Measurements from ENCODE around the gene FBXW8.

FBXW8 gene

GRCh38 chr12:116887897-116888296, 22.9 kb upstream of the FBXW8 start:
- no peak for DNase-seq

- DNase-seq: no peak
These were observed 20.4 kb upstream of the FBXW8 start for GRCh38 chr12:116890330-116890729.

GRCh38 chr12:116891019-116891418, 19.7 kb upstream of the FBXW8 start:
- DNase-seq: no peak

GRCh38 chr12:116892349-116893140, 18.2 kb upstream of the FBXW8 start:
- DNase-seq: no peak

GRCh38 chr12:116894913-116895312, 15.8 kb upstream of the FBXW8 start:
- no peak for DNase-seq

GRCh38 chr12:116896411-116896924, 14.3 kb upstream of the FBXW8 start:
- DNase-seq: no peak

- no peak for DNase-seq
These were observed 13.3 kb upstream of the FBXW8 start for GRCh38 chr12:116897476-116897875.

- no peak for DNase-seq
These were observed 12.1 kb upstream of the FBXW8 start for GRCh38 chr12:116898669-116899068.

- no peak for DNase-seq
These were observed 9.1 kb upstream of the FBXW8 start for GRCh38 chr12:116901612-116902011.

- no peak for DNase-seq
These were observed 6.9 kb upstream of the FBXW8 start for GRCh38 chr12:116903818-116904217.

- no peak for DNase-seq
These were observed 4.5 kb upstream of the FBXW8 start for GRCh38 chr12:116906285-116906684.

GRCh38 chr12:116910280-116910644, 488 bp upstream of the FBXW8 start:
- no peak for DNase-seq

GRCh38 chr12:116915326-116915725, 4.6 kb downstream of the FBXW8 start:
- no peak for DNase-seq

GRCh38 chr12:116916122-116916521, 5.4 kb downstream of the FBXW8 start:
- no peak for DNase-seq

GRCh38 chr12:116916714-116917114, 6.0 kb downstream of the FBXW8 start:
- peak; percentile 95 for DNase-seq

GRCh38 chr12:116918464-116918863, 7.7 kb downstream of the FBXW8 start:
- DNase-seq: no peak

GRCh38 chr12:116919247-116919661, 8.5 kb downstream of the FBXW8 start:
- no peak for DNase-seq

GRCh38 chr12:116919706-116920485, 9.1 kb downstream of the FBXW8 start:
- no peak for DNase-seq

- DNase-seq: no peak
These were observed 10.2 kb downstream of the FBXW8 start for GRCh38 chr12:116920939-116921338.

- no peak for DNase-seq
These were observed 11.6 kb downstream of the FBXW8 start for GRCh38 chr12:116922194-116922897.

GRCh38 chr12:116924558-116925453, 14.1 kb downstream of the FBXW8 start:
- DNase-seq: peak; percentile 94

Data from islet precursor cell (in vitro differentiated cells).